GM12878 (cell line): ENCODE measurements around the gene FTO.

Experiments
- EZH2 ChIP-seq: IDR thresholded peaks from 2 replicates; pipeline ENCODE4 v1.6.1; 2012; ENCODE audit warnings: low read depth, mild to moderate bottlenecking, control low read depth, inconsistent platforms, low read length, borderline replicate concordance; ENCODE audit not compliant: control insufficient read depth
- KDM1A ChIP-seq: fragments of 200-600 bp; sonication (generic); IDR thresholded peaks from 2 replicates; pipeline ENCODE4 v1.6.1; 2016; ENCODE audit warnings: borderline replicate concordance
- POLR2AphosphoS5 ChIP-seq: IDR thresholded peaks from 2 replicates; pipeline ENCODE4 v1.6.1; 2011; ENCODE audit warnings: mild to moderate bottlenecking, low read length, inconsistent platforms
- ZNF24 ChIP-seq: fragments of 450-650 bp; IDR thresholded peaks from 2 replicates; pipeline ENCODE4 v1.6.1; 2017; ENCODE audit warnings: antibody characterized with exemption, mild to moderate bottlenecking

DNA sequence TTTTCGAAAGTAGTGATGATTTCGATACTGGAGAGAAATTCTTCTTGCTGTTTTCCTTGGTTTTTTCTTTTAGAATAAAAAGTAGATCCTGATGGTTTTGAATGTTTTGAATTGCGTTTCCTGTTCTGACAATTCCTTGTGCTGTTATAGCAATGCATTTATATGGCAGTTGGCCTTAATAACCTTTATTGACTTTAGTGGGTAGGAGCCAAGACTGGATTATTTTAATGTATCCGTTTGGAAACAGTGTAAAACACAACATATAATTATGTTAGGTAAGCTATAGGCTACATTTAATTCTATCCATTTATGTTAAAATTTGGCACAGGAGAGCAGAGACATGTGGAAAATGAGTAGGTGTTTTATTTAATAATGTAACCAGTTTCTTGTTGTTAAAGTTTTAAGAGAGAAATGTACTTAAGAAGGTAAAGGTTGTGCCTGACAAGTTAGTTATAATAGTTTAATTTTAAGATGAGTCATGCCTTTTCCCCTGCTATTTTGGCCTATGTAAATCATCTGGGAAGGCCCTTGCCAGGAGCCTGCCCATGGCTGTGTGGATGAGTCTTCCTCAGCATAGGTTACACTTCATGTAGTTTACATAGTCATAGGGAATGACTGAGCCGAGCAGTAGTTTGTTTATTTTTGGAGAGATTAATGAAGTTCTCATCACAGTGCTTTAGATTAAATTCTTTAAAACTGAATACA is 189.9 kb downstream of the FTO start:
- TF ChIP-seq POLR2AphosphoS5 = no peak
- TF ChIP-seq EZH2 = no peak
- no peak for TF ChIP-seq ZNF24
- no peak for TF ChIP-seq KDM1A
